ENCODE results near the gene GALNT11. TPM values are rescaled to one million over a fixed set of nuclear protein-coding genes. Genes with fewer than 3 reads are reported as not detected.

The GALNT11 gene
- total and polyA plus RNA-seq, 2 experiments from 2014 or later, result 42.0 to 49.1 TPM

DNA sequence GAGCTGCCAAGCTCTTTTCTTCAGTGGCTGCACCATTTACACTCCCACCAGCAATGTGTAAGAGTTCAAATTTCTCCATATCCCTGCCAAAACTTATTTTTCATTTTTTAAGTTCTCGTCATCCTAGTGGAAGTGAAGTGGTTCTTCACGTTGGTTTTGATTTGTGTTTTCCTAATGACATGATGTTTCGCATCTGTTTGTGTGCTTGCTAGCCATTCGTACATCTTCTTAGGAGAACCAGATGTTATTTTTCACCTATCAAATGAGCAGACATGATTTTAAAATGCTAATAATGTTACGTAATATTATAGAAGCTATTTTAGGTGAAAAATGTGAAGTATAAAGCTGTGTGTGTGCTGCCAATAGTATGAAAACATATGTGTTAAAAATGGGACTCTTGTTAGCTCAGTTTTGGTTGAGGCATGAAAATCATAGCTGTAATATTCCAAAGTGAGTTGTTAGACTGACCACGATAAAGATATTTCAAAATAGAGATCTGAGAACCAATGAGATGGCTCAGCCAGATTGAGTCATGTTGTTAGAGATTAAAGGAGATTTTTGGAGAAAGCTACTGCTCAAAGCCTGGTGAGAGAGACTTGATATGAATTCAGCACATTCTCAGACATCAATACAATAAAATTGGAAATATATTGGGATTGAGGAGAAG lies 25.9 kb upstream of the GALNT11 start:
- TF ChIP-seq EZH2phosphoT487 (IDR thresholded peaks at IDR 0.05; ENCODE audit: insufficient read depth, low read depth), result no peak
- TF ChIP-seq EZH2 (IDR thresholded peaks at IDR 0.05; ENCODE audit: insufficient read depth, poor library complexity, severe bottlenecking), result no peak
- no peaks in the 10 kb centered on the region for H3K79me2 ChIP-seq (ENCODE audit: insufficient read depth)
- H2AFZ ChIP-seq, result no peak overlapping the region
- H3F3A ChIP-seq (ENCODE audit: insufficient read depth), result no peaks in the 10 kb centered on the region
- no peak overlapping the region for H3K4me3 ChIP-seq
- DNase-seq, result peak; percentile 29
- H3K9me2 ChIP-seq (ENCODE audit: insufficient read depth), result no peaks in the 10 kb centered on the region
- H3K4me2 ChIP-seq (ENCODE audit: unreplicated experiment), result no peak overlapping the region
- H3K36me3 ChIP-seq (ENCODE audit: low read depth), result no peaks in the 10 kb centered on the region
- 42 to 44% methylated on average over 6 of the region's 6 CpGs for WGBS, 2 experiments (ENCODE audit: low coverage in 1 of 2, low lambda C conversion rate in 2 of 2, missing lambda C conversion rate in 2 of 2)
- no peak overlapping the region for H3K9ac ChIP-seq
- H3K27ac ChIP-seq, result no peak overlapping the region
- H3K9me3 ChIP-seq (ENCODE audit: low read depth), result no peaks in the 10 kb centered on the region
- in situ Hi-C loops (cut with MboI), result no loop called here
- H3K4me1 ChIP-seq (ENCODE audit: insufficient read depth), result no peaks in the 10 kb centered on the region
- no peaks in the 10 kb centered on the region for H4K20me1 ChIP-seq (ENCODE audit: insufficient read depth)
- H3K27me3 ChIP-seq (replicated peaks; ENCODE audit: insufficient read depth), result 0 out of 2 replicates have a peak, but pooled peaks cover 10% of the 10 kb centered on the region

DNA sequence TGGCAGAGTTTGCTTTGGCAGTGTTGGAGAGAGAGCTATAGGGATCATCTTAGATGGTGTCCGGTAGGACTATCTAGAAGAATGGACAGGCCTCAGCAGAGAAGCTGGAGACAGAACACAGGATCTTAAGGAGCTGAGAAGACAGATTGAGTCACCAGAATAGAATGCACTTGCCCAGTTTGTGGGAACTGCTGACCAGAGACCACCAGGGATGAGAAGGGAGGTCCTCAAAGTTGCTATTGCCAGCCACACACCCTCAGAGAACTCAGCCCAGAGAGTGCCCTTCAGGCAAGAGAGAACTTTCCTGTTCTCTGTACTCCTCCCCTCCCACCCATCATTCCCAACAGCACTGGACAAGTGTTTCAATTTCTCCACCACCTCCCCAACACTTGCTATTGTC lies 25.3 kb upstream of the GALNT11 start:
- in situ Hi-C loops (cut with MboI), result no loop called here
- no peaks in the 10 kb centered on the region for H4K20me1 ChIP-seq (ENCODE audit: insufficient read depth)
- H3K9ac ChIP-seq, result no peak overlapping the region
- H3K27ac ChIP-seq, result no peak overlapping the region
- no peak overlapping the region for H3K4me2 ChIP-seq (ENCODE audit: unreplicated experiment)
- no peak overlapping the region for H2AFZ ChIP-seq
- no peak for TF ChIP-seq EZH2 (IDR thresholded peaks at IDR 0.05; ENCODE audit: insufficient read depth, poor library complexity, severe bottlenecking)
- no peaks in the 10 kb centered on the region for H3F3A ChIP-seq (ENCODE audit: insufficient read depth)
- H3K9me3 ChIP-seq (ENCODE audit: low read depth), result no peaks in the 10 kb centered on the region
- 92 to 95% methylated on average over 1 of the region's 1 CpG for WGBS, 2 experiments (ENCODE audit: low coverage in 1 of 2, low lambda C conversion rate in 2 of 2, missing lambda C conversion rate in 2 of 2)
- H3K36me3 ChIP-seq (ENCODE audit: low read depth), result no peaks in the 10 kb centered on the region
- no peaks in the 10 kb centered on the region for H3K9me2 ChIP-seq (ENCODE audit: insufficient read depth)
- H3K4me3 ChIP-seq, result no peak overlapping the region
- H3K79me2 ChIP-seq (ENCODE audit: insufficient read depth), result no peaks in the 10 kb centered on the region
- peak; percentile 8 for DNase-seq
- no peaks in the 10 kb centered on the region for H3K4me1 ChIP-seq (ENCODE audit: insufficient read depth)
- H3K27me3 ChIP-seq (replicated peaks; ENCODE audit: insufficient read depth), result 0 out of 2 replicates have a peak, but pooled peaks cover 11% of the 10 kb centered on the region

DNA sequence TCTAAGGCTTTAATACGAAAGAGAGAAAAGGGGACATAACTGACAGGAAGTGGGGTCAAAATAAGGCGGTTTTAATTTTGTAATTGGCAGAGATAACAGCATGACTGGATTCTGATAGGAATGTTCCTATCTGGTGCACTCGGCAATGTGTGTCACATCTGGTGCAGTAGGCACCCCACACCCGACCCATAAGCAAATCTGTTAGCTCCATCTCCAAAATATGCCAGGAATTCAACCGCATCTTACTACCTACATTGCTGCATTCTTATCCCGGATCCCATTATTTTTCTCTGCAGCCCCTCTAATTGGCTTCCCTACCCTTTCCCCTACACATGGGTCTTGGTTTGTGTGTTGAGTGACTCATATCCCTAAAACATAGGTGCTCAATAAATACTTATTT lies 19.1 kb upstream of the GALNT11 start:
- Histone ChIP-seq H3K27me3 (replicated peaks; ENCODE audit: insufficient read depth) (peaks cover 9% of the 10 kb centered on the region; the same call in 1 of the 2 replicates), H3F3A (ENCODE audit: insufficient read depth) (no peaks in the 10 kb centered on the region), H3K36me3 (ENCODE audit: low read depth) (no peaks in the 10 kb centered on the region), H3K79me2 (ENCODE audit: insufficient read depth) (no peaks in the 10 kb centered on the region), H3K9me3 (ENCODE audit: low read depth) (no peaks in the 10 kb centered on the region), H4K20me1 (ENCODE audit: insufficient read depth) (no peaks in the 10 kb centered on the region), H3K9me2 (ENCODE audit: insufficient read depth) (no peaks in the 10 kb centered on the region), H2AFZ (no peak overlapping the region), H3K4me1 (ENCODE audit: insufficient read depth) (no peaks in the 10 kb centered on the region), H3K9ac (no peak overlapping the region), H3K4me3 (no peak overlapping the region), H3K27ac (no peak overlapping the region), H3K4me2 (ENCODE audit: unreplicated experiment) (no peak overlapping the region)
- no peak for TF ChIP-seq EZH2 (IDR thresholded peaks at IDR 0.05; ENCODE audit: insufficient read depth, poor library complexity, severe bottlenecking)
- TF ChIP-seq EZH2phosphoT487 (IDR thresholded peaks at IDR 0.05; ENCODE audit: insufficient read depth, low read depth), result no peak
- in situ Hi-C loops (cut with MboI), result no loop called here
- WGBS, 2 experiments (ENCODE audit: low coverage in 1 of 2, low lambda C conversion rate in 2 of 2, missing lambda C conversion rate in 2 of 2), result 51 to 65% methylated on average over 6 of the region's 6 CpGs
- no peak for DNase-seq

DNA sequence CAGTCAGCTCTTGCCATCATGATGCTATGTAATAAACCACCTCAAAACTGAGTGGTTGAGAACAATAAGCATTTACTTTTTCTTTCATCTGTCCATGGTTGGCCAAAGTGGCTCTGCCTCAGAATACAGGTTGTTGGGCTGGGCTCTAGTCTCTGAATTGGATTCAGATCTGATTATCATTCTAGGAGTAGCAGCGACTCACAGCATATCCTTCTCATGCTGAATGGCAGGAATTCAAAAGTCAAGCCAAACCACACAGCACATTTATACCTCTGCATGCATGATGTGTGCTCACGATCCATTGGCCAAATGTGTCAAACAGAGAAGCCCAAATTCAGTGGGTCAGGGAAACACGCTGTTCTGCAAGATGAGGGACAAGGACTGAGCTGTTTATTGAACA lies 13.6 kb upstream of the GALNT11 start:
- no peak for DNase-seq
- H3F3A ChIP-seq (ENCODE audit: insufficient read depth), result no peaks in the 10 kb centered on the region
- H3K79me2 ChIP-seq (ENCODE audit: insufficient read depth), result no peaks in the 10 kb centered on the region
- H3K4me1 ChIP-seq (ENCODE audit: insufficient read depth), result no peaks in the 10 kb centered on the region
- TF ChIP-seq EZH2phosphoT487 (IDR thresholded peaks at IDR 0.05; ENCODE audit: insufficient read depth, low read depth) (no peak), EZH2 (IDR thresholded peaks at IDR 0.05; ENCODE audit: insufficient read depth, poor library complexity, severe bottlenecking) (no peak)
- peaks cover 12% of the 10 kb centered on the region; the same call in 1 of the 2 replicates for H3K27me3 ChIP-seq (replicated peaks; ENCODE audit: insufficient read depth)
- no peak overlapping the region for H3K9ac ChIP-seq
- no peaks in the 10 kb centered on the region for H4K20me1 ChIP-seq (ENCODE audit: insufficient read depth)
- H3K27ac ChIP-seq, result no peak overlapping the region
- no peak overlapping the region for H3K4me2 ChIP-seq (ENCODE audit: unreplicated experiment)
- H3K9me3 ChIP-seq (ENCODE audit: low read depth), result no peaks in the 10 kb centered on the region
- no peak overlapping the region for H3K4me3 ChIP-seq
- no peaks in the 10 kb centered on the region for H3K36me3 ChIP-seq (ENCODE audit: low read depth)
- H3K9me2 ChIP-seq (ENCODE audit: insufficient read depth), result no peaks in the 10 kb centered on the region
- no peak overlapping the region for H2AFZ ChIP-seq
- in situ Hi-C loops (cut with MboI), result no loop called here
- 32 to 34% methylated on average over 3 of the region's 3 CpGs for WGBS, 2 experiments (ENCODE audit: low coverage in 1 of 2, low lambda C conversion rate in 2 of 2, missing lambda C conversion rate in 2 of 2)
